Measurements from ENCODE around the gene PMIS2. TPM values are rescaled to one million over a fixed set of nuclear protein-coding genes. Genes with fewer than 3 reads are reported as not detected.

The PMIS2 gene
- not detected for total RNA-seq

GRCh38 chr19:35585848-35586247 is at the start of gene PMIS2:
TSS of gene PMIS2 (plus strand) at chr19:35586173. CDS start at chr19:35586260, 87 bp downstream.
- TF ChIP-seq CTCF (IDR thresholded peaks at IDR 0.05) (no peak), POLR2A (IDR thresholded peaks at IDR 0.05) (no peak), POLR2AphosphoS5 (IDR thresholded peaks at IDR 0.05) (no peak), EP300 (IDR thresholded peaks at IDR 0.05) (no peak)
- no peaks in the 10 kb centered on the region for H3K36me3 ChIP-seq
- H3K9me3 ChIP-seq: peaks cover 0 to 4% (median 0%) of the 10 kb centered on the region in 3 donors
- no peak for ATAC-seq
- no peaks in the 10 kb centered on the region for H3K4me1 ChIP-seq
- H3K27ac ChIP-seq: no peak within 1 kb of the TSS
- peaks cover 51% of the 10 kb centered on the region for H3K27me3 ChIP-seq
- WGBS, 2 donors (ENCODE audit: low coverage in 1 of 2): 60% methylated on average over 2 of the region's 16 CpGs; no CpG with 5 or more reads in 1 of the 2 donors
- H3K4me3 ChIP-seq: no peak within 1 kb of the TSS

- Histone ChIP-seq H3K9me3 (no peaks in the 10 kb centered on the region), H3K4me1 (peaks cover 0 to 3% (median 2%) of the 10 kb centered on the region in 3 donors), H3K27ac (no peak overlapping the region), H3K27me3 (peaks cover 23% of the 10 kb centered on the region), H3K36me3 (peaks cover 0 to 8% of the 10 kb centered on the region in 2 donors), H3K4me3 (no peak overlapping the region)
- TF ChIP-seq POLR2A (IDR thresholded peaks at IDR 0.05): no peak
- TF ChIP-seq POLR2AphosphoS5 (IDR thresholded peaks at IDR 0.05): no peak
- TF ChIP-seq CTCF (IDR thresholded peaks at IDR 0.05): no peak
- TF ChIP-seq EP300 (IDR thresholded peaks at IDR 0.05): no peak
- WGBS, 2 donors (ENCODE audit: low coverage in 1 of 2): 35 to 55% methylated on average over 2 to 6 of the region's 6 CpGs
- ATAC-seq: no peak
Measured at GRCh38 chr19:35539314-35539713, 46.7 kb upstream of the PMIS2 start.

- no peak for ATAC-seq
- no peak overlapping the region for H3K27ac ChIP-seq
- H3K4me1 ChIP-seq: peaks cover 0 to 8% (median 7%) of the 10 kb centered on the region in 3 donors
- H3K36me3 ChIP-seq: peaks cover 0 to 8% of the 10 kb centered on the region in 2 donors
- H3K9me3 ChIP-seq: no peaks in the 10 kb centered on the region
- peaks cover 18% of the 10 kb centered on the region for H3K27me3 ChIP-seq
- H3K4me3 ChIP-seq: no peak overlapping the region
- TF ChIP-seq POLR2AphosphoS5 (IDR thresholded peaks at IDR 0.05) (no peak), EP300 (IDR thresholded peaks at IDR 0.05) (no peak), CTCF (IDR thresholded peaks at IDR 0.05) (no peak), POLR2A (IDR thresholded peaks at IDR 0.05) (no peak)
- 81 to 87% methylated on average over 3 to 4 of the region's 12 CpGs for WGBS, 2 donors (ENCODE audit: low coverage in 1 of 2)
Measured at GRCh38 chr19:35539850-35540249, 46.1 kb upstream of the PMIS2 start.

- Histone ChIP-seq H3K4me3 (no peak overlapping the region), H3K4me1 (peaks cover 0 to 10% (median 7%) of the 10 kb centered on the region in 3 donors), H3K27me3 (peaks cover 12% of the 10 kb centered on the region), H3K9me3 (no peaks in the 10 kb centered on the region), H3K27ac (no peak overlapping the region), H3K36me3 (peaks cover 0 to 8% of the 10 kb centered on the region in 2 donors)
- no peak for ATAC-seq
- 76 to 77% methylated on average over 2 to 6 of the region's 7 CpGs for WGBS, 2 donors (ENCODE audit: low coverage in 1 of 2)
- no peak for TF ChIP-seq POLR2A (IDR thresholded peaks at IDR 0.05)
- no peak for TF ChIP-seq POLR2AphosphoS5 (IDR thresholded peaks at IDR 0.05)
- TF ChIP-seq EP300 (IDR thresholded peaks at IDR 0.05): no peak
Measured at GRCh38 chr19:35540356-35540927, 45.5 kb upstream of the PMIS2 start.

- TF ChIP-seq CTCF (IDR thresholded peaks at IDR 0.05): no peak
- no peak for TF ChIP-seq EP300 (IDR thresholded peaks at IDR 0.05)
- no peak for TF ChIP-seq POLR2A (IDR thresholded peaks at IDR 0.05)
- no peak for TF ChIP-seq POLR2AphosphoS5 (IDR thresholded peaks at IDR 0.05)
- WGBS, 2 donors (ENCODE audit: low coverage in 1 of 2): no CpG with 5 or more reads among the region's 11 CpGs
- H3K4me3 ChIP-seq: no peak overlapping the region
- no peaks in the 10 kb centered on the region for H3K27me3 ChIP-seq
- peaks cover 0 to 26% (median 15%) of the 10 kb centered on the region in 3 donors for H3K4me1 ChIP-seq
- no peak overlapping the region for H3K27ac ChIP-seq
- H3K36me3 ChIP-seq: peaks cover 0 to 14% of the 10 kb centered on the region in 2 donors
- H3K9me3 ChIP-seq: no peaks in the 10 kb centered on the region
- no peak for ATAC-seq
Measured at GRCh38 chr19:35542209-35542608, 43.8 kb upstream of the PMIS2 start.
